Eye (tissue), 1 donor: ENCODE measurements around the gene ARHGAP8.
A peak's percentile ranks its signal among the peaks of the same experiment; 100 is the strongest.
"Not testable (repeated sequence)": the region's sequence is repeated elsewhere in the genome, so short reads cannot be mapped to it uniquely, and the experiment has no call there.

ENCODE experiments used
- DNase-seq: peaks from one replicate; pipeline ENCODE4 v3.0.0-alpha.2; 2015

ARHGAP8 gene

GRCh38 chr22:44837481-44837880 lies 85.1 kb downstream of the ARHGAP8 start:
- no peak for DNase-seq

DNA sequence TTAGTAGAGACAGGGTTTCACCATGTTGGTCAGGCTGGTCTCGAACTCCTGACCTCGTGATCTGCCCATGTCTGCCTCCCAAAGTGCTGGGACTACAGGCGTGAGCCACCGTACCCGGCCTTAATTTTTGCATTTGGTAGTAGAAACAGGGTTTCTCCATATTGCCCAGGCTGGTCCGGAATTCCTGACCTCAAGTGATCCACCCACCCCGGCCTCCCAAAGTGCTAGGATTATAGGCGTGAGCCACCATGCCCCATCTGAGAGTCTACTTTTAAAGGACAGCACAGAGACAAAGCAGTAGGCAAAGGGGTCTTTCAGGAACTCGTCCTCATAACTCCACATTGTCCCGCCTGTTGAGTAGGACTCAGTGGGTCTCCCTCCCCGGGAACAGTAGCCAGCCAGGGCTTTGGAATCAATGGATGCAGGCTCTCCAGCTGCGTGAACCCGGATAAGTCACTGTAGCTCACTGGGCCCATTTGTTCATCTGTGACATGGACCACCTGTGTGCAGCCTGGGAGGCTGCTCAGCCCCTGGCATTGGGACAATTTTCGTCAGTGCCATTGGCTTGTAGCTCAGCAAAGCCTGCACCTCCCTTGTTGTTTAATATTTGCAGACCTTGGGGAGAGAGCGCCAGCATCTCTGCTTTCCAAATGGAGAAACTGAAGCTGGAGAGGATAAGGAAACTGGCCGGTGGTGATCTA lies 86.1 kb downstream of the ARHGAP8 start:
- no peak for DNase-seq

DNA sequence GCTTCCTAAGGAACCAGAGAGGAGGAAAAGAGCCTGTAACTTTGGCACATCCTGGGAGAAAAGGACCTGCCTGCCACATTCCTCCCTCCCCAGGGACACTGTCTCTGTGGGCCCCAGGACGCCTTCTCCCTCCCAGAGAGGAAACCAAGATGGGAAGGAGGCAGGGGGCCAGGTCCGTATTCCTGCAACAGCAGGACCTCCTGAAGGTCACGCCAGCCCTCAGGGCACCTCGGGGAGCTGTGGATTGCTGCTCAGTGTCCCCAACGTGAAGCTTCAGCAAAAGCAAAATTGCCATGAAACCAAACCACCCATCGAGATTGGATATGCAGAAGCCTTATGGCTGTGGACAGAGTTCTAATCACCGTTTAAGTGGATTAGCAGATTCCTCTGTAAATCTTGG lies 86.7 kb downstream of the ARHGAP8 start:
- no peak for DNase-seq

GRCh38 chr22:44839721-44840120 lies 87.3 kb downstream of the ARHGAP8 start:
- DNase-seq, result no peak

GRCh38 chr22:44840611-44841322 lies 88.4 kb downstream of the ARHGAP8 start:
- DNase-seq, result no peak

GRCh38 chr22:44842417-44842816 lies 90.0 kb downstream of the ARHGAP8 start:
- no peak for DNase-seq

GRCh38 chr22:44845191-44845590 lies 92.8 kb downstream of the ARHGAP8 start:
- DNase-seq, result no peak

- no peak for DNase-seq
Measured at GRCh38 chr22:44845796-44846720, 93.7 kb downstream of the ARHGAP8 start.

GRCh38 chr22:44846726-44847275 lies 94.4 kb downstream of the ARHGAP8 start:
- DNase-seq, result no peak

DNA sequence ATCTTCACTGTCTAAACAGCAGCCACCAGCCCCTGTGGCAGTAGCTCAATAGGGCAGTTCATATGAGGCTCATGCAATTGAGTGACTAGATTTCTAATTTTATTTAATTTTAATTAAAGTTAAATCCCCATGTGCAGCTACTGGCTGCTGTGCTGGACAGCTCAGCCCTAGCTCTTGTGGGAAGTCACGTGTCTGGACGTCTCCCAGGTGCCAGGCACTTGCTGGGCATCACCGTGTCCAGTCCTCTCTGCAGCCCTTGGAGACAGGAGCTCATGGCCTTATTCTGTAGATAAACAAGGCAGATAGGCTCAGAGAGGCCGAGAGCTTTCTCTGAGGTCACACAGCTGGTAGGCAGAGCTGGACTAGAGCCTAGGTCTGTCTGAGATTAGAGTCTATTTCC lies 95.0 kb downstream of the ARHGAP8 start:
- no peak for DNase-seq

GRCh38 chr22:44847892-44848291 lies 95.5 kb downstream of the ARHGAP8 start:
- DNase-seq, result no peak

DNA sequence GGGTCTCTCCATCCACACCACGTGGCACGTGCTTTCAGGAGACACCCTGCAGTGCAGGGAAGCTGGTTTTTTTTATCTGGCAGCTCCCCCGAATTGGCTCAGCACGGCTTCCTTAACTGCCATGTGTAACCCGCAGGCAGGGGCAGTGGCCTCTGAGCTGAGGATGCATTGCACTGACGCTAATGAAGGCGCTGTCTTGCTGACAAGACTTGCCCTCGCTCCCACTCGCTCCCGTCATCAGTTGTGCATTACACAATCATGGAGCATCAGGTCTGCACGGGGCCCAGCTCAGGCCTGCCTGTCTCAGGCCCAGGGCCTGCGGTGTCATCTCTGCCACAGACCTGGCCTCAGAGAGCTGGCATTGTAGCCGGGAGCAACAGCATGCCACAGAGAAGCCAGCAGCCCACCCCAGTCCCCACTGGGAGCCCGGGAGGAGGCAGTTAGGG lies 95.9 kb downstream of the ARHGAP8 start:
- peak; percentile 33 for DNase-seq

- DNase-seq, result no peak
Measured at GRCh38 chr22:44848791-44849420, 96.5 kb downstream of the ARHGAP8 start.

- no peak for DNase-seq
Measured at GRCh38 chr22:44850946-44851345, 98.6 kb downstream of the ARHGAP8 start.

DNA sequence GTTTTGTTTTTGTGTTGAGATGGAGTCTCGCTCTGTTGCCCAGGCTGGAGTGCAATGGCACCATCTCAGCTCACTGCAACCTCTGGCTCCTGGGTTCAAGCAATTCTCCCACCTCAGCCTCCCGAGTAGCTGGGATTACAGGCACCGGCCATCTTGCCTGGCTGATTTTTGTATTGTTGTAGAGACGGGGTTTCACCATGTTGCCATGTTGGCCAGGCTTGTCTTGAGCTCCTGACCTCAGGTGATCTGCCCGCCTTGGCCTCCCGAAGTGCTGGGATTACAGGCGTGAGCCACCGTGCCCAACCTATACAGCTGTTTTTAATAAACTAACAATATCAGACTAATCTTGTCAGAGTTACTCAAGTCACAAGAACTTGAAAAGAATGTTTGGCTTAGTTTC lies 102.3 kb downstream of the ARHGAP8 start:
- not testable (repeated sequence) for DNase-seq

GRCh38 chr22:44855855-44856254 lies 103.5 kb downstream of the ARHGAP8 start:
- no peak for DNase-seq

- DNase-seq, result not testable (repeated sequence)
Measured at GRCh38 chr22:44858819-44859218, 106.4 kb downstream of the ARHGAP8 start.

- no peak for DNase-seq
Measured at GRCh38 chr22:44859641-44860040, 107.3 kb downstream of the ARHGAP8 start.

DNA sequence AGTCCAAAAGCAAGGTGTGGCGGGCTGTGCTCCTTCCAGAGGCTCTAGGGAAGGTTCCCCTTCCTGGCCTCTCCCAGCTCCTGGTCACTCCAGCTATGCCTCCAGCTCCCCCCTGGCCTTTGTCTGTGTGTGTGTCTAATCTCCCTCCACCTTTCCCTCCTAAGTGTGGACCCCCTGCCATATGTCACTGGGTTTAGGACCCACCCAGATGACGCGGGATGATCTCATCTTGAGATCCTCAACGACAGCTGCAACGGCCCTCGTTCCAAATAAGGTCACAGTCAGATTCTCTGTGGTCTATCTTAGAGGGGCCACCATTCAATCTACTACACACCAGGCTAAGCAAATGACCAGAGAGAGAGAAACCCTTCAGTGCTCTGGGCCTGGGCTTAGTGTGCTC lies 107.9 kb downstream of the ARHGAP8 start:
- peak; percentile 47 for DNase-seq

DNA sequence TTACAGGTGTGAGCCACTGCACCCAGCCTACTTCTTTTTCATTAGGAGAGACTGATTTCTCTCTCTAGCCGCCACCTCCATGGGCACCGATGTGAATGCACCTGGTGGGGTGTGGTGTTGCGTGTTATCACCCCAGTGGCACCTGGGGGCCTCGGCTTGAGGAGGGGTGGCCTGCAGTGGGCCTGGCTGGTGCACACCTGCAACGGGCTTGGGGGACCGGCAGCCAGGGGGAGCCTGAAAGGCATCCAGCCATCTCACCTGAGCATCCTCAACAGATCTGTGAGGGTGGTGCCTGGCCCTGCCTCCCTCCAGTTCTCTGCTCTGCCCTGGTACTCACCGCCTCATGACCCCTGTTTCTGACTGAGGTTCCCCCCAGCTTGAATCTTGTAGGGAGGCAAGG lies 108.9 kb downstream of the ARHGAP8 start:
- DNase-seq, result no peak

DNA sequence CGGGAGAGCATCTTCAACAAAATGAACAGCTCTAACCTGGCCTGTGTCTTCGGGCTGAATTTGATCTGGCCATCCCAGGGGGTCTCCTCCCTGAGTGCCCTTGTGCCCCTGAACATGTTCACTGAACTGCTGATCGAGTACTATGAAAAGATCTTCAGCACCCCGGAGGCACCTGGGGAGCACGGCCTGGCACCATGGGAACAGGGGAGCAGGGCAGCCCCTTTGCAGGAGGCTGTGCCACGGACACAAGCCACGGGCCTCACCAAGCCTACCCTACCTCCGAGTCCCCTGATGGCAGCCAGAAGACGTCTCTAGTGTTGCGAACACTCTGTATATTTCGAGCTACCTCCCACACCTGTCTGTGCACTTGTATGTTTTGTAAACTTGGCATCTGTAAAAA lies 109.9 kb downstream of the ARHGAP8 start:
- DNase-seq, result no peak
